HepG2 (cell line): ENCODE results near the gene SYNC. TPM values are rescaled to one million over a fixed set of nuclear protein-coding genes. Genes with fewer than 3 reads are reported as not detected.

Experiments used
- DPF2 ChIP-seq: sonication (generic); formaldehyde crosslinking; IDR thresholded peaks from 2 replicates; pipeline ENCODE4 v1.4.0; 2020; ENCODE audit warnings: mild to moderate bottlenecking, low read depth, missing genetic modification reagents, borderline replicate concordance
- EHMT2 ChIP-seq: fragments of 200-600 bp; sonication (generic); IDR thresholded peaks from 2 replicates; pipeline ENCODE4 v1.7.0; 2017; ENCODE audit warnings: antibody characterized with exemption, low read depth, low read length, borderline replicate concordance
- GLMP ChIP-seq: sonication (generic); formaldehyde crosslinking; IDR thresholded peaks from 2 replicates; pipeline ENCODE4 v1.9.0; 2021; ENCODE audit warnings: missing genetic modification reagents, mild to moderate bottlenecking, borderline replicate concordance
- HDAC2 ChIP-seq: sonication (generic); formaldehyde crosslinking; IDR thresholded peaks from 2 replicates; pipeline ENCODE4 v1.4.0; 2020; ENCODE audit warnings: missing genetic modification reagents
- HMG20B ChIP-seq: conservative IDR thresholded peaks from 2 replicates; pipeline ENCODE4 v1.6.1; 2016; ENCODE audit warnings: missing genetic modification reagents, missing compliant biosample characterization
- HOXA5 ChIP-seq: sonication (generic); formaldehyde crosslinking; IDR thresholded peaks from 2 replicates; pipeline ENCODE4 v1.4.0; 2020; ENCODE audit warnings: missing genetic modification reagents
- KLF13 ChIP-seq: sonication (generic); formaldehyde crosslinking; IDR thresholded peaks from 2 replicates; pipeline ENCODE4 v1.4.0; 2020; ENCODE audit warnings: mild to moderate bottlenecking, missing genetic modification reagents
- MTF1 ChIP-seq: sonication (generic); formaldehyde crosslinking; IDR thresholded peaks from 2 replicates; pipeline ENCODE4 v1.5.0; 2020; ENCODE audit warnings: missing genetic modification reagents
- NBN ChIP-seq: fragments of 450-650 bp; conservative IDR thresholded peaks from 2 replicates; pipeline ENCODE4 v1.6.1; 2017
- NFE2L2 ChIP-seq: fragments of 150-350 bp; IDR thresholded peaks from 2 replicates; pipeline ENCODE4 v1.6.1; 2014; ENCODE audit warnings: low read length
- NFIB ChIP-seq: sonication (generic); formaldehyde crosslinking; IDR thresholded peaks from 2 replicates; pipeline ENCODE4 v1.9.0; 2021; ENCODE audit warnings: missing genetic modification reagents, mild to moderate bottlenecking, borderline replicate concordance
- PHF21A ChIP-seq: sonication (generic); formaldehyde crosslinking; IDR thresholded peaks from 2 replicates; pipeline ENCODE4 v1.5.0; 2020; ENCODE audit warnings: mild to moderate bottlenecking, missing genetic modification reagents
- PHF8 ChIP-seq: sonication (generic); formaldehyde crosslinking; IDR thresholded peaks from 2 replicates; pipeline ENCODE4 v1.5.0; 2020; ENCODE audit warnings: missing genetic modification reagents
- RAD21 ChIP-seq: fragments of 450-650 bp; formaldehyde crosslinking; IDR thresholded peaks from 2 replicates; pipeline ENCODE4 v1.5.0; 2020; ENCODE audit warnings: mild to moderate bottlenecking
- SIN3B ChIP-seq: fragments of 150-350 bp; IDR thresholded peaks from 2 replicates; pipeline ENCODE4 v1.6.1; 2014; ENCODE audit warnings: low read length
- SRSF1 ChIP-seq: fragments of 200-400 bp; formaldehyde crosslinking; optimal IDR thresholded peaks from 2 replicates; pipeline ENCODE3; 2017; ENCODE audit warnings: mild to moderate bottlenecking, low read depth, low read length, moderate library complexity
- YEATS4 ChIP-seq: sonication (generic); formaldehyde crosslinking; IDR thresholded peaks from 2 replicates; pipeline ENCODE4 v1.4.0; 2020; ENCODE audit warnings: missing genetic modification reagents, borderline replicate concordance
- YY1 ChIP-seq: IDR thresholded peaks from 2 replicates; pipeline ENCODE4 v1.6.1; 2011; ENCODE audit warnings: low read length, low read depth, moderate library complexity, mild to moderate bottlenecking; ENCODE audit not compliant: insufficient read depth, insufficient replicate concordance
- ZFP37 ChIP-seq: sonication (generic); formaldehyde crosslinking; IDR thresholded peaks from 2 replicates; pipeline ENCODE4 v1.4.0; 2020; ENCODE audit warnings: missing genetic modification reagents, borderline replicate concordance
- ZNF124 ChIP-seq: sonication (generic); formaldehyde crosslinking; IDR thresholded peaks from 2 replicates; pipeline ENCODE4 v1.4.0; 2020; ENCODE audit warnings: missing genetic modification reagents
- ZNF530 ChIP-seq: sonication (generic); formaldehyde crosslinking; IDR thresholded peaks from 2 replicates; pipeline ENCODE4 v1.5.0; 2020; ENCODE audit warnings: low read depth, mild to moderate bottlenecking, missing genetic modification reagents
- ZNF569 ChIP-seq: sonication (generic); formaldehyde crosslinking; IDR thresholded peaks from 2 replicates; pipeline ENCODE4 v1.5.0; 2020; ENCODE audit warnings: mild to moderate bottlenecking, missing genetic modification reagents, moderate library complexity, borderline replicate concordance
- polyA plus RNA-seq, 8 experiments: library from polyadenylated mRNA; depleted of rRNA in 3 of 8; stranded (reverse) in 7 of 8; unstranded in 1 of 8; fragments of >200 nt; fragmentation: Illumina TruSeq in 4 of 8; extraction: Trizol in 4 of 8; gene quantifications; 2 replicates each; pipeline versions ENCODE4 v1.2.1 to v1.2.3, GENCODE V29; 2011 to 2016; ENCODE audit warnings: low read depth in 4 of 8, missing spikeins in 1 of 8, mixed read lengths in 1 of 8; ENCODE audit not compliant: insufficient read depth in 1 of 8
- total RNA-seq, 5 experiments: library from RNA; depleted of rRNA; stranded (reverse); fragments of >200 nt; fragmentation: Illumina TruSeq; extraction: Trizol; gene quantifications; 2 replicates each; pipeline ENCODE4 v1.2.3, GENCODE V29; 2016; ENCODE audit warnings: low read depth in 1 of 5
- TF ChIP-seq, protein P1 (sequence below): sonication (generic); formaldehyde crosslinking; IDR thresholded peaks from 2 replicates; pipeline ENCODE4 v1.5.0; 2020; ENCODE audit warnings: mild to moderate bottlenecking, missing genetic modification reagents
- TF ChIP-seq, protein P2 (sequence below), 2 experiments: sonication (generic) in 1 of 2; formaldehyde crosslinking in 1 of 2; IDR thresholded peaks; 2 replicates each; pipeline versions ENCODE4 v1.4.0 to v1.6.1; 2018 to 2020; ENCODE audit warnings: missing genetic modification reagents in 2 of 2, borderline replicate concordance in 1 of 2, low read depth in 1 of 2, mild to moderate bottlenecking in 1 of 2, missing biosample characterization in 1 of 2
- TF ChIP-seq, protein P3 (sequence below): sonication (generic); formaldehyde crosslinking; IDR thresholded peaks from 2 replicates; pipeline ENCODE4 v1.5.0; 2020; ENCODE audit warnings: missing genetic modification reagents

The SYNC gene
- total and polyA plus RNA-seq, 2 of the 13 experiments (the other 11 are each of a cell fraction or from before 2014, with no cell fraction given): 2.4 to 5.4 TPM

- TF ChIP-seq HDAC2 (CRISPR knock-in tag) (0 out of 2 replicates have a peak, but pooled peaks have one; percentile 16), HOXA5 (CRISPR knock-in tag) (no peak), EHMT2 (no peak), PHF8 (CRISPR knock-in tag) (no peak; the same call in 1 of the 2 replicates), ZNF530 (no peak), KLF13 (no peak), NFIB (no peak), MTF1 (no peak), SRSF1 (no peak), ZFP37 (no peak), NBN (no peak), YEATS4 (CRISPR knock-in tag) (no peak; the same call in 1 of the 2 replicates), RAD21 (CRISPR knock-in tag) (peak; percentile 82), DPF2 (CRISPR knock-in tag) (no peak), YY1 (peak; percentile 49), ZNF569 (CRISPR knock-in tag) (no peak), PHF21A (CRISPR knock-in tag) (0 out of 2 replicates have a peak, but pooled peaks have one; percentile 15), HMG20B (CRISPR knock-in tag) (no peak), ZNF124 (CRISPR knock-in tag) (no peak), NFE2L2 (no peak), SIN3B (no peak), GLMP (CRISPR knock-in tag) (no peak)
- TF ChIP-seq, protein P1, sequence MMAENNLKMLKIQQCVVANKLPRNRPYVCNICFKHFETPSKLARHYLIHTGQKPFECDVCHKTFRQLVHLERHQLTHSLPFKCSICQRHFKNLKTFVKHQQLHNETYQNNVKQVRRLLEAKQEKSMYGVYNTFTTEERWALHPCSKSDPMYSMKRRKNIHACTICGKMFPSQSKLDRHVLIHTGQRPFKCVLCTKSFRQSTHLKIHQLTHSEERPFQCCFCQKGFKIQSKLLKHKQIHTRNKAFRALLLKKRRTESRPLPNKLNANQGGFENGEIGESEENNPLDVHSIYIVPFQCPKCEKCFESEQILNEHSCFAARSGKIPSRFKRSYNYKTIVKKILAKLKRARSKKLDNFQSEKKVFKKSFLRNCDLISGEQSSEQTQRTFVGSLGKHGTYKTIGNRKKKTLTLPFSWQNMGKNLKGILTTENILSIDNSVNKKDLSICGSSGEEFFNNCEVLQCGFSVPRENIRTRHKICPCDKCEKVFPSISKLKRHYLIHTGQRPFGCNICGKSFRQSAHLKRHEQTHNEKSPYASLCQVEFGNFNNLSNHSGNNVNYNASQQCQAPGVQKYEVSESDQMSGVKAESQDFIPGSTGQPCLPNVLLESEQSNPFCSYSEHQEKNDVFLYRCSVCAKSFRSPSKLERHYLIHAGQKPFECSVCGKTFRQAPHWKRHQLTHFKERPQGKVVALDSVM: no peak
- TF ChIP-seq, protein P2, sequence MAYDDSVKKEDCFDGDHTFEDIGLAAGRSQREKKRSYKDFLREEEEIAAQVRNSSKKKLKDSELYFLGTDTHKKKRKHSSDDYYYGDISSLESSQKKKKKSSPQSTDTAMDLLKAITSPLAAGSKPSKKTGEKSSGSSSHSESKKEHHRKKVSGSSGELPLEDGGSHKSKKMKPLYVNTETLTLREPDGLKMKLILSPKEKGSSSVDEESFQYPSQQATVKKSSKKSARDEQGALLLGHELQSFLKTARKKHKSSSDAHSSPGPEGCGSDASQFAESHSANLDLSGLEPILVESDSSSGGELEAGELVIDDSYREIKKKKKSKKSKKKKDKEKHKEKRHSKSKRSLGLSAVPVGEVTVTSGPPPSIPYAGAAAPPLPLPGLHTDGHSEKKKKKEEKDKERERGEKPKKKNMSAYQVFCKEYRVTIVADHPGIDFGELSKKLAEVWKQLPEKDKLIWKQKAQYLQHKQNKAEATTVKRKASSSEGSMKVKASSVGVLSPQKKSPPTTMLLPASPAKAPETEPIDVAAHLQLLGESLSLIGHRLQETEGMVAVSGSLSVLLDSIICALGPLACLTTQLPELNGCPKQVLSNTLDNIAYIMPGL (CRISPR knock-in tag; IDR thresholded peaks at IDR 0.05; ENCODE audit: borderline replicate concordance in 1 of 2, low read depth in 1 of 2): peak in 1 of 2 experiments; percentile 68; a peak in 2 of 4 replicates
- TF ChIP-seq, protein P3, sequence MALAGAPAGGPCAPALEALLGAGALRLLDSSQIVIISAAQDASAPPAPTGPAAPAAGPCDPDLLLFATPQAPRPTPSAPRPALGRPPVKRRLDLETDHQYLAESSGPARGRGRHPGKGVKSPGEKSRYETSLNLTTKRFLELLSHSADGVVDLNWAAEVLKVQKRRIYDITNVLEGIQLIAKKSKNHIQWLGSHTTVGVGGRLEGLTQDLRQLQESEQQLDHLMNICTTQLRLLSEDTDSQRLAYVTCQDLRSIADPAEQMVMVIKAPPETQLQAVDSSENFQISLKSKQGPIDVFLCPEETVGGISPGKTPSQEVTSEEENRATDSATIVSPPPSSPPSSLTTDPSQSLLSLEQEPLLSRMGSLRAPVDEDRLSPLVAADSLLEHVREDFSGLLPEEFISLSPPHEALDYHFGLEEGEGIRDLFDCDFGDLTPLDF (CRISPR knock-in tag): no peak
Measured at GRCh38 chr1:32741413-32742198, 39.0 kb upstream of the SYNC start (continued).
